Stimulated activated naive CD8-positive, alpha-beta T cell treated with anti-CD3 and anti-CD28 coated beads, Interleukin-15, Interleukin-2, amounts not matched to agents 100 ng/mL and 50 ng/mL, for 24 hours (primary cell): ENCODE data around the gene CCT8.

Experiments
- H3K27ac Mint-ChIP-seq: one replicate; pipeline ENCODE4 v1.8.0; 2021; ENCODE audit warnings: mild to moderate bottlenecking, mixed read lengths
- H3K27me3 Mint-ChIP-seq: one replicate; pipeline ENCODE4 v1.8.0; 2021; ENCODE audit warnings: mixed read lengths
- H3K36me3 Mint-ChIP-seq: one replicate; pipeline ENCODE4 v1.8.0; 2021; ENCODE audit warnings: low read depth, mixed read lengths
- H3K4me1 Mint-ChIP-seq: one replicate; pipeline ENCODE4 v1.8.0; 2021; ENCODE audit warnings: low read depth, mixed read lengths
- H3K4me3 Mint-ChIP-seq: one replicate; pipeline ENCODE4 v1.8.0; 2021; ENCODE audit warnings: mild to moderate bottlenecking, mixed read lengths
- H3K9me3 Mint-ChIP-seq: one replicate; pipeline ENCODE4 v1.8.0; 2021; ENCODE audit warnings: mixed read lengths

Gene CCT8, protein sequence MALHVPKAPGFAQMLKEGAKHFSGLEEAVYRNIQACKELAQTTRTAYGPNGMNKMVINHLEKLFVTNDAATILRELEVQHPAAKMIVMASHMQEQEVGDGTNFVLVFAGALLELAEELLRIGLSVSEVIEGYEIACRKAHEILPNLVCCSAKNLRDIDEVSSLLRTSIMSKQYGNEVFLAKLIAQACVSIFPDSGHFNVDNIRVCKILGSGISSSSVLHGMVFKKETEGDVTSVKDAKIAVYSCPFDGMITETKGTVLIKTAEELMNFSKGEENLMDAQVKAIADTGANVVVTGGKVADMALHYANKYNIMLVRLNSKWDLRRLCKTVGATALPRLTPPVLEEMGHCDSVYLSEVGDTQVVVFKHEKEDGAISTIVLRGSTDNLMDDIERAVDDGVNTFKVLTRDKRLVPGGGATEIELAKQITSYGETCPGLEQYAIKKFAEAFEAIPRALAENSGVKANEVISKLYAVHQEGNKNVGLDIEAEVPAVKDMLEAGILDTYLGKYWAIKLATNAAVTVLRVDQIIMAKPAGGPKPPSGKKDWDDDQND

DNA sequence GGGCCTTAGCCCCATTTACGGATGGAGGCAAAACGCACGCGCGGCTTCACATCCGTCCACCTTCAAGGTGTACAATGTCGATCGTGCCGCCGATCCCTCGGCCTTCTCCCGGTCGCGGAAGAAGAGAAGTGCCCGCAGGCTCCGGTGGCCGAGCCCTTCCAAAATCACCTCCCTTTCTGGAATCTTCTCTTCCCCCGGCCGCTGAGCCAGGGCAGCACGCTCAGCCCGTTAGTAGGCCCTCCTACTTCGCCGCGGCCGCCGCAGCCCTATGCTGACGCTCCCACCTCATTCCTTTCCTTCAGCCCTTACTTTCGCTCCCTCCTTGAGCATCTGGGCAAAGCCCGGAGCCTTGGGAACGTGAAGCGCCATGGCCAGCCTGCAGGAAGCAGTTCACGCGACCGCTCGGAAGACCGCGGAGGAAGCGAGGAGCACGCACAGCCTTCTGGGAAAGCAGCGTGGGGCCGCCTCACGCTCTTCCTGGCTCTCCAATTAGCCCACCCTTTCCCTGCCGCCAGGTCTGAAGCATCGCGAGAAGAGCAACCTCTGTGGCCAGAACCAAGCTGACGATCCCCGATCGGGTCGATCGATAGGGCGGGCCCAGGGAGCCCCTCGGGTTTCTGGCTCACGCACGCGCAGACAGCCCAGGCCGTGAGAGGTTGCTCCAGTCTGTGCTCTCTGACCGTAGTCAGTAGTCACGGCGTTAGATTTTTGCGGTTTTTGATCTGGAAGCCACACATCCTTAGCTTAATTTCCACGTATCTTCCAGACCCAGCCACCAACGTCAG lies at the start of gene CCT8:
CCT8 (minus strand) TSS at position 427 of the 785 bp plus-strand sequence; CDS start at position 369, 58 bp downstream.
- Mint-ChIP-seq H3K36me3 (peaks cover 39% of the 10 kb centered on the region), H3K27me3 (no peaks in the 10 kb centered on the region), H3K27ac (peak within 1 kb of the TSS; percentile 100), H3K9me3 (no peaks in the 10 kb centered on the region), H3K4me1 (peaks cover 81% of the 10 kb centered on the region), H3K4me3 (peak within 1 kb of the TSS; percentile 100)

DNA sequence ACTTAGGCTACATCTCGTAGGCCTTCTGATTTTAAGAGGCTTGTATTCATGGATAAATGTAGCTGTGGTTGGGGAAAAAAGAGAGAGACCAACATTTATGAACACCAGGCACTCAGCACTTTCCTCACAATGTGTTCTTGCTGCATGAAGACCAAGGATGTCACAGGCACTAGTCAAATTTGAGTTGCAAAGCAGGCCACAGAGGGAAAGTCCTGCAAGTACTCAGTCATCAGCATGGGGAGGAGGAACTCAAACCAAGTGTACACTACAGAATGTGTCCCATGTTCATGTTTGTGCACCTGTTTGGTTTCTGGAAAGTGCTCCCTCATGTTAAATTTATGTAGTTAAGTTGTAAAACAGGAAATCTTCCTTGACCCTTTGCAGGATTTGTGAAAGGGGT lies 48.3 kb upstream of the CCT8 start:
- no peak overlapping the region for H3K4me3 Mint-ChIP-seq
- no peak overlapping the region for H3K27ac Mint-ChIP-seq
- H3K9me3 Mint-ChIP-seq: no peaks in the 10 kb centered on the region
- no peaks in the 10 kb centered on the region for H3K36me3 Mint-ChIP-seq
- H3K27me3 Mint-ChIP-seq: no peaks in the 10 kb centered on the region
- no peaks in the 10 kb centered on the region for H3K4me1 Mint-ChIP-seq

DNA sequence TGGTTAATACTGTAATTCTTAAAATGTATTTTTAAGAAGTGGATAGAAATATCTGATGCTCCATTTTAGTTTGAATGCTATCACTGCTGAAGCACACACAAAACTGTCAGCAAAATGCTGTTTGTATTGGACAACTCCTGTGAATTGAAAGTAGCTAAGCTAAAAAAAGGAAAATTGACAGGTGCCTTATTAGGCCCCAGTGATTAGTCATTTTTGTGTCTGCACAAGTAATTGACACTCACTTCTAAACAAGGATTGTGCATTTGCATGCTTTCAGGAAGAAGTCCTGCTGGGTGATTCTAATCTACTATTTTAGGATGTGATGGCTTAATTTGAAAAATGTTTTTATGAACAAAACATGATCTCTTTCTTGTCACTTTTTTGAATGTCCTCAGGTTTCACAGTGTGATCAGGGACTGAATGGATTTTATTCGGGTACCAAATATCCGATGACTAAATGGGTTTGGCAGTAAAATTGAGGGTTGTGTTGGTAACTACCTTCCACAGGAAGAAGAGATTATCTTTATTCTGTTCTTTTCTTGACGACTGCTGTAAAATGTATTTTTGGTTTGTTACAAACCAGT lies 44.0 kb upstream of the CCT8 start:
- Mint-ChIP-seq H3K27ac (no peak overlapping the region), H3K36me3 (no peaks in the 10 kb centered on the region), H3K4me1 (no peaks in the 10 kb centered on the region), H3K4me3 (no peak overlapping the region), H3K27me3 (no peaks in the 10 kb centered on the region), H3K9me3 (no peaks in the 10 kb centered on the region)

DNA sequence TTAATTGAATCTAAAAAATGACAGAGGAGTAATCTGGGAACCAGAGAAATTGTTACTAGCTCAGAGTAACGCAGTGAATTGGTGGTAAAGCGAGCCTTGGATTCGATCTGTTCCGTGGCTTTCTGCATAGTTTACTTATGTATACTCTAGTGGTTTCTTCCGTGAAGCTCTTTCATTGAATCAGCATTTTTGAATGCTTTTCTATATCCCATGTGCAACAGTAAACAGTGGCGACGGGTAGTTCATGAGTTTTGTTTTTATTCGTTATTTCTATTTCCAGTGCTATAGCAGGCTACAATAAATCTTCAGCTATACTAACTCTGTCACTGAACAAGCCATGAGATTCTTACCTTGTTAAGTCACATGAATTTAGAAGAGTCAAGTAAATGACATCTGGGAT lies 42.5 kb upstream of the CCT8 start:
- no peaks in the 10 kb centered on the region for H3K4me1 Mint-ChIP-seq
- no peaks in the 10 kb centered on the region for H3K9me3 Mint-ChIP-seq
- no peak overlapping the region for H3K27ac Mint-ChIP-seq
- H3K36me3 Mint-ChIP-seq: no peaks in the 10 kb centered on the region
- H3K4me3 Mint-ChIP-seq: no peak overlapping the region
- H3K27me3 Mint-ChIP-seq: no peaks in the 10 kb centered on the region

DNA sequence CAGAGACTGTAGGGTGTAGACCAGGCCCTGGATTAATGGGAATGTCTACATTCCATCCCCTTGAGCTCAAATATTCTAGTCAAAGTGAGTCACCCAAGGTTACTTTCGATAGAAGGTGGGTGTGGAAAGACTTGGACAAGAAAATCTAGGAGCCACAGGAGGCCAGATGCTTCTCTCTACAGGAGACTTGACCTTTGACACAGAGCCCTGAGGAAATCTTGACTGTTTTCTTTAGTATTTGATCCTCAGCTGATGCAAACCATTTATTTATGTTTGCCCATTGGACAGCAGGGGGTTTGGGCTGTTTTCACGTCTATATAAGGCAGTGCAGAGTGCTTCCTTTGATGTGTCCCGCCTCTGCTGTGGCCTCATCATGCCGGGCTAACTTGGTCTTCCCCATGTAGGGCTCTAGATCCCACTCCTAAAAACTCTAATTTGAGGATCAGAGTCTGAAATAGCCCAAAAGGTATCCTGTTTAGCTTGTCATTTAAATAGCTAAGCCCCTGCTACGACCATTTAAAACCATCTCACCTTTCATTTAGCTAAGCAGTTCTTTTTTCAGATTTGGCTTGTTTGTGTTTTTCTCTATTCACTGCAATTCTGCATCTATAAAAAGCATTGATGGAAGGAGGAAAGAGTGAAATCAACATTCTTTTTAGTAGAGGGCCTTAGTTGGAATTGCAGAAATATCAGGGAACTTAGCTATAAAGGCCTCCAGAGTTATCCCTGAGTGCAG lies 41.5 kb upstream of the CCT8 start:
- no peaks in the 10 kb centered on the region for H3K4me1 Mint-ChIP-seq
- H3K4me3 Mint-ChIP-seq: no peak overlapping the region
- H3K36me3 Mint-ChIP-seq: no peaks in the 10 kb centered on the region
- H3K27me3 Mint-ChIP-seq: no peaks in the 10 kb centered on the region
- no peaks in the 10 kb centered on the region for H3K9me3 Mint-ChIP-seq
- H3K27ac Mint-ChIP-seq: no peak overlapping the region

DNA sequence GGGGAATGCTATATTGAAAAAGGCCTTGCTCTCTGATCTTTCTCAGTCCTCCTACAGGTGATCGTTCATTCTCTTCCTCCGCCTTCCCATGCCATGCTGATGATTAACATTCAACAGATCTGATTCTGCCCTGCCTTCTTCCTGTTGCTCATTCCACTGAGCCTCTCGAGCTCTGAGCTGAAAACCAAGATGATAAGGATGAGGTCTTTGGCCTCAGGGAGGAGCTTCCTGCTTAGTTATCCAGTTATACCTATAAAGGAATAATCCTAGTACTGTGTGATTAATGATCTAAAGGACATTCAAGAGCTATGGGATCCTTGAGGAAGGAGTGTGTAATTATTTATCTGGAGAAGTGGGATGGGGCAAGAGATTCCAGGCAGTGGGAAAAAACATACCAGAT lies 31.8 kb upstream of the CCT8 start:
- Mint-ChIP-seq H3K27ac (no peak overlapping the region), H3K27me3 (no peaks in the 10 kb centered on the region), H3K4me1 (no peaks in the 10 kb centered on the region), H3K4me3 (no peak overlapping the region), H3K36me3 (peaks cover 12% of the 10 kb centered on the region), H3K9me3 (no peaks in the 10 kb centered on the region)

DNA sequence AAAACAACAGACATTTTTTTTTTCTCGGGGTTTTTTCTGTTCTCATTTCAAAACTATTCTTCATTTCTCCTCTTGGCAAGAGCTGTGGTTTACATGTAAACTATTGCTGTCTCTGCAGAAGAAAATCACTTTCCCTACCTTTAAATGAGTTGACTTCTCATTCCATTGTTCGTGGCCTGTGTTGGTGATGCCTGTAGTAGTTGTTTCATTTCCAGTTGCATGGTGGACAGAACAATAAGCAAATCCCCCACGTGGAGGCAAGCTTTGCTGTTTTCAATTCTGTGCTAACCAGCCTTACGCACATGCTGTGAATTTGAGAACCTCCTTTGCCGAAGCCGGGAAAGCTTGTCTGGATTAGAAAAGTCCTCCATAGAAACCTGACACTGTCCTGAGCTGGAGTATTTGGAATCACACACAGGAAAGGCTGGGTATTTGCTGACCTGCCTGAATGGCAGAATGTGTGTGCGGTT lies 30.8 kb upstream of the CCT8 start:
- H3K9me3 Mint-ChIP-seq: no peaks in the 10 kb centered on the region
- no peak overlapping the region for H3K27ac Mint-ChIP-seq
- H3K4me3 Mint-ChIP-seq: no peak overlapping the region
- no peaks in the 10 kb centered on the region for H3K27me3 Mint-ChIP-seq
- peaks cover 16% of the 10 kb centered on the region for H3K36me3 Mint-ChIP-seq
- no peaks in the 10 kb centered on the region for H3K4me1 Mint-ChIP-seq

DNA sequence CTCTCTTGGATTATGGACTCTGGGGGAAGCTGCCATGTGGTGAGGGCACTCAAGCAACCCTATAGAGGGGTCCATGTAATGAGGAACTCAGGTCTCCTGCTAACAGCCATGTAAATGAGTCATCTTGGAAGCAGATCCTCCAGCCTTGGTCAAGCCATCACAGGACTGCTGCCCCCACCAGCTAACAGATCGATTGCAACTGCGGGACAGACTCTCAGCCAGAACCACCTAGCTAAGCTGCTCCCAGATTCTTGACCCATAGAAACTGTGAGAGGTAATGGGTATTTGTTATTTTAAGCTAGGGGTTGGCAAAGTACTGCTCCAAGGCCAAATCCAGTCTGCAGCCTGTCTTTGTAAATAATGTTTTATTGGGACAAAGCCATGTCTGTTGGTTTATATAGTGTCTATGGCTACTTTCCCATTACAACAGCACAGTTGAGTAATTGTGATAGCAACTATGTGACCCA lies 29.4 kb upstream of the CCT8 start:
- no peaks in the 10 kb centered on the region for H3K9me3 Mint-ChIP-seq
- H3K27me3 Mint-ChIP-seq: no peaks in the 10 kb centered on the region
- H3K36me3 Mint-ChIP-seq: peaks cover 16% of the 10 kb centered on the region
- no peaks in the 10 kb centered on the region for H3K4me1 Mint-ChIP-seq
- no peak overlapping the region for H3K4me3 Mint-ChIP-seq
- H3K27ac Mint-ChIP-seq: no peak overlapping the region

DNA sequence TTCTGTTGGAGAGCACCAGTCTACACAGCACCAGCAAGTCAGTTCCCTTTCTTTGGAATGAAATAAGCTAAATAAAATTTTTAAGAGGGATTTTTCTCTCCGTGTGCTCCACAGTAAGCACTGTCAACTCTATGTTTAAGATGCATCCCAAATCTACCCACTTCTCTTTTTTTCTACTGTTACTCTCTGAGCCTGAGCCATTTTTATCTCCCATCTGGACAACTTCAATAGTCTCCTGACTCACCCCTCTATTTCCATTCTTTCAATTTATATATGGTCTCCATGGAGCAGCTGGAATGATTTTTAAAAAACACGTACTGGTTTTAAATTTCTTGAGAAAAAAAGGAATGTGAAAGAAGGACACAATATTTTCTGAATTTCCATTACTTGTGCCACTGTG lies 24.7 kb upstream of the CCT8 start:
- Mint-ChIP-seq H3K27me3 (no peaks in the 10 kb centered on the region), H3K9me3 (no peaks in the 10 kb centered on the region), H3K4me1 (no peaks in the 10 kb centered on the region), H3K27ac (no peak overlapping the region), H3K36me3 (peaks cover 18% of the 10 kb centered on the region), H3K4me3 (no peak overlapping the region)

DNA sequence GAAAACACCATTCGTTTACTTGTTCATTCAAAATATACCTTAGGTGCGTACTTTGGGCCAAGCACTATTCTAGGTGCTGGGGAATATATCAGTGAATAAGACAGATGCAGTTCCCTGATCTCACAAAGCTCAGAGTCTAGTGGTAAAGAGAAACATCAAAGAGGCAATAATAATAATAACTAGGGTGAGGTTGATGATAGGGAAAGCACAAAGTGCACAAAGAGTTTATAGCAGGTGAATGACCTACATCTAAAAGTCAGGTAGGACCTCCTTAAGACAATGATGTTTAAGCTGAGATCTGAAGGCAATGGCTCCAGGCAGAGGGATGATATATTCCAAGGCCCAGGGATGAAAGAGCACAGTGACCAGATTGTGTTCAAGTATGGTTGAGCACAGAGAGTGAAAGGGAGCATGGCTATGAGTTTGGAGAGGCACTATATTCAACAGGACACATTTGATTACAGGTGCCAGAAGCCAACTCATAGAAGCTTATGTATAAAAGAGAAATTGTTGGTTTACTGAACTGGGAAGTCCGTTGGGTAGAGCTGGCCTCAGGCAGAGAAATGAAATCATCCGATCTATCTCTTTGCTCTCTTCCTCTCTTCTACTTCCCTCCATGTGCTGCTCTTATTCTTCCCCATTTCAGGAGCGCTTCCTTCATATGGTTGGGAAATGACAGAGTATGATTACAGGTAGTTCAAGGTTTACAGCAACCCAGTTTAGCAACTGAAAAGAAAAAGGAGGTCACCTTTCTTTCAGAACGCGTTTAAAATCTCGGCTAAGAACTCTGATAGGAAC lies 23.0 kb upstream of the CCT8 start:
- H3K4me1 Mint-ChIP-seq: no peaks in the 10 kb centered on the region
- H3K27me3 Mint-ChIP-seq: no peaks in the 10 kb centered on the region
- H3K4me3 Mint-ChIP-seq: no peak overlapping the region
- peaks cover 19% of the 10 kb centered on the region for H3K36me3 Mint-ChIP-seq
- no peak overlapping the region for H3K27ac Mint-ChIP-seq
- H3K9me3 Mint-ChIP-seq: no peaks in the 10 kb centered on the region

DNA sequence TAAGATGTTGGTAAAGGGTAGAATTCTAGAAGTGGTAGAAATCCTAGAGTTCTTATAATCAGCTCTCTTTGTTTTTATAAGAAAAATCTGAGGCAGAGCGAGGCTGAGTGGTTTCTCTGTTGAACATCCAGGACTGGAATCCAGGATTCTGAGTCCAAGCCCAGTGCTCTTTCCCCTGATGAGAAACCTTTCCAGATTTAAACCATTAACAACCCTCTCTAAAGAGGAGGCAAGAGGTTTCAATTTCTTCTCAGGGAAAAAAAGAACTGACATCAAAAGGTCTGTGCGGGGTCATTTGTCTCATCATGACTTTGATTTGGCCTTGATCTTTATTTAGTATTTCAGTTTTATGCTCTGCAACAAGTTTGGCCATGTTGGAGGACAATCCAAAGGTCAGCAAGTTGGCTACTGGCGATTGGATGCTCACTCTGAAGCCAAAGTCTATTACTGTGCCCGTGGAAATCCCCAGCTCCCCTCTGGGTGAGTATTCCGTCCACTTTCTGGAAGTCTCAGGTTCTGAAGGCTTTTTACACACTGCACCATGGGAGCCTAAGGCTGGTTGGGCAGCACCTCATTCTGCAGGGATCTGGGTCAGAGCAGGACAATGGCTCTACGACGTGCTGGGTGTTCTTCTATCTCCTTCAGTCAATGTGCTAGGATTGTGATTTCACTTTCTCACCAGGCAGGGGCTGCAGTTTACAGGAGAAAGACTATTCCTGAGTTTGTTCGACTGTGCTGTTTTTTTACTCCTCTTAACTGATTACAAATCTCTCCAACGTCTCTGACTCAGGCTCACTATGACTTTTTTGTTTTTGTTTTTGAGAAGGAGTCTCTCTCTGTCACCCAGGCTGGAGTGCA lies 18.9 kb upstream of the CCT8 start:
- Mint-ChIP-seq H3K4me3 (no peak overlapping the region), H3K27ac (no peak overlapping the region), H3K36me3 (peaks cover 15% of the 10 kb centered on the region), H3K4me1 (no peaks in the 10 kb centered on the region), H3K9me3 (no peaks in the 10 kb centered on the region), H3K27me3 (no peaks in the 10 kb centered on the region)

DNA sequence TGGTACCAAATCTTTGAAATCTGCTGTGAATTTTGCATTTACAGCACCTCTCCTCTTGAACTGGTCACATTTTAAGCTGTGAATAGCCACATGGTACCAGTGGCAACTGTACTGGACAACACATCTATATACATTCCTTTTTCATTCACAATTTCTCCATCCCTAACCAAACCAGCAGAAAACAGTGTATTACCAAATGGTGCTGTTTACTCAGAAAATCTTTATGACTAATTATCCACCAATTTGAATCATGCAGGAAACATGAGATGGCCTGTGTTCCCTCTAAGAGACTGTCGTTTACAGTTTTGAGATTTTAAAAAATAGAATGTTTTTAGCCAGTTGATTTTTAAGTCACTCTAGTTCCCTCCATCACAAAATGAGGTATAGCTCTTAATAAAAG lies 17.6 kb upstream of the CCT8 start:
- Mint-ChIP-seq H3K27me3 (no peaks in the 10 kb centered on the region), H3K36me3 (peaks cover 15% of the 10 kb centered on the region)

DNA sequence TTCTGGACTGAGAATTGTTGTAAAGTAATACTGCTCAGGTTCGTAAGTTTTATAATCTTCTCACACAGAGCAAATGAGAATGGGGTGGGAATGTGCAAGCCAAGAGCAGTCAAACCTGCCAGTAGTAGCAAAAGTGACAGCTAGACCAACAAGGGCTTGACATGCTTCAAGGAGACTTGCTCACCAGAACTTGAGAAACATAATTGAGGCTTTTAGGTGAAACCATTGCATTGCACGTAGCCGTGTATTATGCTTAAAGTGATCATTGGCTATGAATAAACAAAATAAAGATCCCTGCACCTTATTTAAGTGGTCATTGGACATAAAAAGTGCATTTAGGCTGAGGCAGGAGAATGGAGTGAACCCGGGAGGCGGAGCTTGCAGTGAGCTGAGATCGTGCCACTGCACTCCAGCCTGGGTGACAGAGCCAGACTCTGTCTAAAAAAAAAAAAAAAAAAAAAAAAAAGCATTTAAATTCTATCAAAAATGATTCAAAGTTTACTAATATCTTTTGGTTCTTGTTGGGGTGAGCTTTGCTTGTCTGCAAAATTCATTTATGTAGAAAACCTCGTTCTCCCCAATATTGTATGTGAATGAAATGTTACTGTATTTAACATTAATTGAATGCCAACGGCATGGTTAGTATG lies 11.8 kb upstream of the CCT8 start:
- peaks cover 27% of the 10 kb centered on the region for H3K4me1 Mint-ChIP-seq
- H3K27ac Mint-ChIP-seq: no peak overlapping the region
- H3K9me3 Mint-ChIP-seq: no peaks in the 10 kb centered on the region
- H3K36me3 Mint-ChIP-seq: no peaks in the 10 kb centered on the region
- H3K27me3 Mint-ChIP-seq: no peaks in the 10 kb centered on the region
- no peak overlapping the region for H3K4me3 Mint-ChIP-seq

More for the DNA sequence above, 17.6 kb upstream of the CCT8 start:
- no peak overlapping the region for H3K27ac Mint-ChIP-seq
- H3K4me3 Mint-ChIP-seq: no peak overlapping the region
- H3K4me1 Mint-ChIP-seq: no peaks in the 10 kb centered on the region
- H3K9me3 Mint-ChIP-seq: no peaks in the 10 kb centered on the region
